ENCODE data around the gene PARN.
"Not testable (repeated sequence)": the region's sequence is repeated elsewhere in the genome, so short reads cannot be mapped to it uniquely, and the experiment has no call there.

The PARN gene

DNA sequence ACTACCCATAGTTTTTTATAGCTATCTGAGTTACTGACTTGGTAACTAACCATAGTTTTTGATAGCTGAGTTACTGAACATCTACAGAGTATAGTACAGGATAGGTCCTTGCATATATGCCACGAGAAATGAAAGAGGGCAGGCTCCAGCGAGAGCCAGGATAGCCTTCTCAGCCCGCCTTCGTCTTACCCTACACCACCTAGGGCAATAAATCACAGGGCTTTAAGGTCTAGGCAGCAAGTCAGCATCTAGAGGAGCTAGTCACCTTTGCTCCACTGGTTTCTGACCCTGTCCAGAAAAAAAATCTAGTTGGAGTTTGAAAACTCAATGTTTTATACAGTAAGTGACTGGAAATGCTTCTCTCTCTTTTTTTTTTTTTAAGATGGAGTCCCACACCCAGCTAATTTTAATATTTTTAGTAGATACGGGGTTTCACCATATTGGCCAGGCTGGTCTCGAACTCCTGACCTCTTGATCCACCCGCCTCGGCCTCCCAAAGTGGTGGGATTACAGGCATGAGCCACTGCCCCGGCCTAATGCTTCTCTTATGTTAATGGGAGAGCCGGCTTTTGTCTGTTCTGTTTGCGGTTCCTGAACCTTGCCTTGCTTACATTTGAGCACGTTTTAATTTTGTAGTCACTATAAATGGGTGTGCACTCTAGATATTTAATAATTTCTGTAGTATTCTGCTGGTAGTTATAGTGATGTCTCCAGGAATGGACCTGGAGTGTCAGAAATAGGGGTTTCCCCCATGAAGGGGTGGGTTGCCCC, 5.5 kb upstream of the PARN start:
- TF ChIP-seq, protein P1, sequence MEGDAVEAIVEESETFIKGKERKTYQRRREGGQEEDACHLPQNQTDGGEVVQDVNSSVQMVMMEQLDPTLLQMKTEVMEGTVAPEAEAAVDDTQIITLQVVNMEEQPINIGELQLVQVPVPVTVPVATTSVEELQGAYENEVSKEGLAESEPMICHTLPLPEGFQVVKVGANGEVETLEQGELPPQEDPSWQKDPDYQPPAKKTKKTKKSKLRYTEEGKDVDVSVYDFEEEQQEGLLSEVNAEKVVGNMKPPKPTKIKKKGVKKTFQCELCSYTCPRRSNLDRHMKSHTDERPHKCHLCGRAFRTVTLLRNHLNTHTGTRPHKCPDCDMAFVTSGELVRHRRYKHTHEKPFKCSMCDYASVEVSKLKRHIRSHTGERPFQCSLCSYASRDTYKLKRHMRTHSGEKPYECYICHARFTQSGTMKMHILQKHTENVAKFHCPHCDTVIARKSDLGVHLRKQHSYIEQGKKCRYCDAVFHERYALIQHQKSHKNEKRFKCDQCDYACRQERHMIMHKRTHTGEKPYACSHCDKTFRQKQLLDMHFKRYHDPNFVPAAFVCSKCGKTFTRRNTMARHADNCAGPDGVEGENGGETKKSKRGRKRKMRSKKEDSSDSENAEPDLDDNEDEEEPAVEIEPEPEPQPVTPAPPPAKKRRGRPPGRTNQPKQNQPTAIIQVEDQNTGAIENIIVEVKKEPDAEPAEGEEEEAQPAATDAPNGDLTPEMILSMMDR (IDR thresholded peaks at IDR 0.05; ENCODE audit: low read depth, low read length, poor library complexity, severe bottlenecking) = no peak
- TF ChIP-seq EZH2phosphoT487 (IDR thresholded peaks at IDR 0.05; ENCODE audit: borderline replicate concordance, low read length) = no peak
- peaks cover 4% of the 10 kb centered on the region; the same call in 1 of the 2 replicates for H3F3A ChIP-seq (ENCODE audit: control insufficient read depth, insufficient read depth)
- peaks cover 33% of the 10 kb centered on the region for H3K4me1 ChIP-seq (ENCODE audit: control insufficient read depth, low read length)
- no peaks in the 10 kb centered on the region for H3K9me2 ChIP-seq (replicated peaks; ENCODE audit: control insufficient read depth, low read length)
- H3K27me3 ChIP-seq (ENCODE audit: control insufficient read depth, low read length) = no peaks in the 10 kb centered on the region
- no peaks in the 10 kb centered on the region for H3K9me3 ChIP-seq (ENCODE audit: control insufficient read depth, insufficient read depth, low read length)
- no peak overlapping the region for H3K4me3 ChIP-seq (ENCODE audit: low read length)
- no peak overlapping the region for H3K27ac ChIP-seq (ENCODE audit: low read depth, low read length)
- peaks cover 92% of the 10 kb centered on the region for H3K79me2 ChIP-seq (ENCODE audit: control insufficient read depth, low read length)
- H4K20me1 ChIP-seq (ENCODE audit: control insufficient read depth, insufficient read depth, low read depth, low read length) = peaks cover 34% of the 10 kb centered on the region
- peaks cover 65% of the 10 kb centered on the region for H3K36me3 ChIP-seq (ENCODE audit: control insufficient read depth, low read length)
- peak overlapping the region; percentile 91; the same call in 1 of the 2 replicates for H3K4me2 ChIP-seq (ENCODE audit: low read length)

GRCh38 chr16:14634389-14634725, 4.3 kb upstream of the PARN start:
- H3K4me1 ChIP-seq (ENCODE audit: control insufficient read depth, low read length) = peaks cover 37% of the 10 kb centered on the region
- no peaks in the 10 kb centered on the region for H3K27me3 ChIP-seq (ENCODE audit: control insufficient read depth, low read length)
- no peaks in the 10 kb centered on the region for H3K9me2 ChIP-seq (replicated peaks; ENCODE audit: control insufficient read depth, low read length)
- H3F3A ChIP-seq (ENCODE audit: control insufficient read depth, insufficient read depth) = peaks cover 6% of the 10 kb centered on the region; the same call in 1 of the 2 replicates
- H3K36me3 ChIP-seq (ENCODE audit: control insufficient read depth, low read length) = peaks cover 60% of the 10 kb centered on the region
- peak overlapping the region; percentile 91 for H3K4me2 ChIP-seq (ENCODE audit: low read length)
- no peak overlapping the region for H3K27ac ChIP-seq (ENCODE audit: low read depth, low read length)
- peak overlapping the region; percentile 99 for H3K4me3 ChIP-seq (ENCODE audit: low read length)
- TF ChIP-seq EZH2phosphoT487 (IDR thresholded peaks at IDR 0.05; ENCODE audit: borderline replicate concordance, low read length) = no peak
- TF ChIP-seq, protein P1 (IDR thresholded peaks at IDR 0.05; ENCODE audit: low read depth, low read length, poor library complexity, severe bottlenecking) = no peak
- H4K20me1 ChIP-seq (ENCODE audit: control insufficient read depth, insufficient read depth, low read depth, low read length) = peaks cover 32% of the 10 kb centered on the region
- H3K79me2 ChIP-seq (ENCODE audit: control insufficient read depth, low read length) = peaks cover 87% of the 10 kb centered on the region
- H3K9me3 ChIP-seq (ENCODE audit: control insufficient read depth, insufficient read depth, low read length) = no peaks in the 10 kb centered on the region

GRCh38 chr16:14632693-14633569, 2.9 kb upstream of the PARN start, which contains the start of gene BFAR:
TSS of gene BFAR (plus strand) at chr16:14632951. CDS start at chr16:14644347, 11,396 bp downstream.
- Histone ChIP-seq H3K4me2 (ENCODE audit: low read length) (peak within 1 kb of the TSS; percentile 93), H4K20me1 (ENCODE audit: control insufficient read depth, insufficient read depth, low read depth, low read length) (peaks cover 29% of the 10 kb centered on the region), H3K36me3 (ENCODE audit: control insufficient read depth, low read length) (peaks cover 60% of the 10 kb centered on the region), H3K79me2 (ENCODE audit: control insufficient read depth, low read length) (peaks cover 87% of the 10 kb centered on the region), H3K9me3 (ENCODE audit: control insufficient read depth, insufficient read depth, low read length) (no peaks in the 10 kb centered on the region), H3K4me3 (ENCODE audit: low read length) (peak within 1 kb of the TSS; percentile 99), H3K9me2 (replicated peaks; ENCODE audit: control insufficient read depth, low read length) (no peaks in the 10 kb centered on the region), H3K4me1 (ENCODE audit: control insufficient read depth, low read length) (peaks cover 48% of the 10 kb centered on the region), H3K27ac (ENCODE audit: low read depth, low read length) (peak within 1 kb of the TSS; percentile 79), H3F3A (ENCODE audit: control insufficient read depth, insufficient read depth) (peaks cover 6% of the 10 kb centered on the region; the same call in 1 of the 2 replicates), H3K27me3 (ENCODE audit: control insufficient read depth, low read length) (no peaks in the 10 kb centered on the region)
- TF ChIP-seq, protein P1 (IDR thresholded peaks at IDR 0.05; ENCODE audit: low read depth, low read length, poor library complexity, severe bottlenecking) = no peak

- H3K27me3 ChIP-seq (ENCODE audit: control insufficient read depth, low read length); H3K9me2 ChIP-seq (replicated peaks; ENCODE audit: control insufficient read depth, low read length); H3F3A ChIP-seq (ENCODE audit: control insufficient read depth, insufficient read depth); H3K9me3 ChIP-seq (ENCODE audit: control insufficient read depth, insufficient read depth, low read length): not testable (repeated sequence)
- Histone ChIP-seq H3K36me3 (ENCODE audit: control insufficient read depth, low read length) (peaks cover 67% of the 10 kb centered on the region), H3K27ac (ENCODE audit: low read depth, low read length) (peak overlapping the region; percentile 66), H3K79me2 (ENCODE audit: control insufficient read depth, low read length) (peaks cover 86% of the 10 kb centered on the region), H3K4me2 (ENCODE audit: low read length) (peak overlapping the region; percentile 56), H4K20me1 (ENCODE audit: control insufficient read depth, insufficient read depth, low read depth, low read length) (peaks cover 17% of the 10 kb centered on the region), H3K4me3 (ENCODE audit: low read length) (peak overlapping the region; percentile 73), H3K4me1 (ENCODE audit: control insufficient read depth, low read length) (peaks cover 59% of the 10 kb centered on the region)
Observed at GRCh38 chr16:14630620-14631330, 715 bp upstream of the PARN start.

Measured in DOHH2 (cell line).